ENCODE results near the gene DNAJC22. TPM values are rescaled to one million over a fixed set of nuclear protein-coding genes. Genes with fewer than 3 reads are reported as not detected.
A peak's percentile ranks its signal among the peaks of the same experiment; 100 is the strongest.

DNAJC22 gene
- total RNA-seq, 1 donor from 2014 or later, result 0.26 TPM

DNA sequence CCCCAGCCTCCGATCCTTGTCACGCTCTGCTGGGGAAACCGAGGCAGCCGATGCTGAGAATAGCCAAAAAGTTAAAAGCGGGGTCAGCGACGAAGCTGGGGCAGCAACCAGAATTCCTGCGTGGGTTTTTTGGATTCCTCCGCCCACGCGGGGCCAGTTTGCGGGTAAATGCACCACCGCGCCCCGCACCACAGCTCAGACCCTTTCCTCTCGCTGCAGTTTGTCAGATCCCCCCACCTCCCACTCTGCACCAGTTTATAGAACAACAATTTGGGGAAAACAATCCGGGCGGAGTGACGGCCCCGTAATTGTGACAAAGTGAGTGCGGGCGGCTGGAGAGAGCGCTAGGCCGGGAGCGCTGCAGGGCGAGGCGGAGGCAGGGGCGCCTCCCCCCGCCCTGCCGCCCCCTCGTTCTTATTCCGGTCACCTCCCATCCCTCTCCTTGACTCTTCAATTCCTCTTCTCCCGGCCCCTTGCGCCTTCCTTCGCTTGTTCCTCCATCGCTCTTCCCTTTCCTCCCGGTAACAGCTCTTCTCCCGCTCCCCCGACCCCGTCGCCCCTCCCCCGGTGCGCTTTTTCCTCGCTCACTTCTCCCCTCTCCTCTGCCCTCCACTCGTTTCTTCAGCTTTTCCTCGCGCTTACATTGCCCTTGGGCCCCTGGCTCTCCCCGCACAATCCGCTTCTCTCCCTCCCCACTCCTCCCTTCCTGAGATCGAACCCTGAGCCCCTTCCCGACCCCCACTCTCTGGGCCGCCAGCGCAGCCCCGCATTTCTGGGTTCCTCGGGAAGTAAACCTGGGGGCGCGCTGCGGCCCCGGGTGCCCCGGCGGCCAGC, 646 bp upstream of the DNAJC22 start:
- peak overlapping the region; percentile 34 for H3K4me3 ChIP-seq (ENCODE audit: low read depth, low read length)
- TF ChIP-seq, protein P1, sequence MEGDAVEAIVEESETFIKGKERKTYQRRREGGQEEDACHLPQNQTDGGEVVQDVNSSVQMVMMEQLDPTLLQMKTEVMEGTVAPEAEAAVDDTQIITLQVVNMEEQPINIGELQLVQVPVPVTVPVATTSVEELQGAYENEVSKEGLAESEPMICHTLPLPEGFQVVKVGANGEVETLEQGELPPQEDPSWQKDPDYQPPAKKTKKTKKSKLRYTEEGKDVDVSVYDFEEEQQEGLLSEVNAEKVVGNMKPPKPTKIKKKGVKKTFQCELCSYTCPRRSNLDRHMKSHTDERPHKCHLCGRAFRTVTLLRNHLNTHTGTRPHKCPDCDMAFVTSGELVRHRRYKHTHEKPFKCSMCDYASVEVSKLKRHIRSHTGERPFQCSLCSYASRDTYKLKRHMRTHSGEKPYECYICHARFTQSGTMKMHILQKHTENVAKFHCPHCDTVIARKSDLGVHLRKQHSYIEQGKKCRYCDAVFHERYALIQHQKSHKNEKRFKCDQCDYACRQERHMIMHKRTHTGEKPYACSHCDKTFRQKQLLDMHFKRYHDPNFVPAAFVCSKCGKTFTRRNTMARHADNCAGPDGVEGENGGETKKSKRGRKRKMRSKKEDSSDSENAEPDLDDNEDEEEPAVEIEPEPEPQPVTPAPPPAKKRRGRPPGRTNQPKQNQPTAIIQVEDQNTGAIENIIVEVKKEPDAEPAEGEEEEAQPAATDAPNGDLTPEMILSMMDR (IDR thresholded peaks at IDR 0.05; ENCODE audit: insufficient read depth, low read length, severe bottlenecking), result no peak
- no peak for FAIRE-seq
- DNase-seq (ENCODE audit: low read depth), result no peak
- H3K36me3 ChIP-seq (ENCODE audit: control insufficient read depth, insufficient read depth, low read length), result no peaks in the 10 kb centered on the region
- H3K27me3 ChIP-seq (ENCODE audit: control insufficient read depth, insufficient read depth, low read length), result peaks cover 36% of the 10 kb centered on the region

DNA sequence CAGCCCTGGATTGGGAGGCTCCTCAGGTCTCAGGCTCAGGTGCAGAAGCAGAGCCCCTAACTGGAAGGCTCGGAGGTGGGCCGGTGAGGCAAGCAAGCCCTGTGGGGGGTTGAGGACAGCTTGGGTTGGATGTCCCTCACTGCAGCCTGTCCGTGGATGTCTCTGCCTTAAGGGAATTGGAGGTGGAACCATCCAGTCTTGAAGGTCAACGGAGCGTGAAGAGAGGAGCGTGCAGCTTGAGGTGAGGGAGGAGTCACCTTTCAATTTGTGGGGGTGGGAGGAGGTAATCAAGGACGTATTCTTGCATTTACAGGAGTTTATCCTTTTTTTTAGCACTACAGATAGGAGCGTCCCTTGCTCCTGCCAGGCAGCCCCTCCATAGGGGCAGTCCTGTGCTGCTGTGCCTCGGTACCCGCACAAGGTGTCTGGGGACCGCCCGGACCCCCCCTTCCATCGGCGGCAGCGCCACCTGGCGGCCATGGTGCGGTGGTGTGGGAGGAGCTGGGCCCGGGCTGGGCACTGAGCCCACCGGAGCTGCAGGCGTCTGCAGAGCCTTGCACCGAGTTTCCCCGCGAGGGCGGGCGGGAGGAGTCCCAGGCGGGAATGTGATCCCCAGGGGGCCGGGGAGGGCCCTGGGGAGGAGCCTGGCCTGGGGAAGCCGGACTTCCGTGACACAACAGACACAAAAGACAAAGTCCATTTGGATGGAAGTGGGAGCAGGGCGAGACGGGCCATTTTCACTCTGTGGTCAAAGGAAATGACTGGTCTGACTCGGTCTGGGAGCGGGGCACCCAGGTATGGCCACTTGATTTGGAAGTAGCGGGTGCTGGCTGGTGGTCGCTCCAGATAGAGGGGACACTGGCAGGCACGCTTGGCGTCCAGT, 864 bp downstream of the DNAJC22 start:
- FAIRE-seq (no peak), DNase-seq (ENCODE audit: low read depth) (peak; percentile 15)
- Histone ChIP-seq H3K4me3 (ENCODE audit: low read depth, low read length) (peak overlapping the region; percentile 34), H3K36me3 (ENCODE audit: control insufficient read depth, insufficient read depth, low read length) (no peaks in the 10 kb centered on the region), H3K27me3 (ENCODE audit: control insufficient read depth, insufficient read depth, low read length) (peaks cover 24% of the 10 kb centered on the region)
- TF ChIP-seq, protein P1 (IDR thresholded peaks at IDR 0.05; ENCODE audit: insufficient read depth, low read length, severe bottlenecking), result peak; percentile 90

DNA sequence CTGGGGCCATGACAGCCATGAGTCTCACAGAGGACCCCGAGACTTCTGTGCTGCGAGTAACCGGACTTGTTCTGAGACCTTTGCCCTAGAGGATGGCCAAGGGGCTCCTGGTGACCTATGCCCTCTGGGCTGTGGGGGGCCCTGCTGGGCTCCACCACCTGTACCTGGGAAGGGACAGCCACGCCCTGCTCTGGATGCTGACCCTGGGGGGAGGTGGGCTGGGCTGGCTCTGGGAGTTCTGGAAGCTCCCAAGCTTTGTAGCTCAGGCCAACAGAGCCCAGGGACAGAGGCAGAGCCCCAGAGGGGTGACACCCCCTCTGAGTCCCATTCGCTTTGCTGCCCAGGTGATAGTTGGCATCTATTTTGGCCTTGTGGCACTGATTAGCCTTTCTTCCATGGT, 2.1 kb downstream of the DNAJC22 start:
- no peaks in the 10 kb centered on the region for H3K36me3 ChIP-seq (ENCODE audit: control insufficient read depth, insufficient read depth, low read length)
- peaks cover 15% of the 10 kb centered on the region for H3K27me3 ChIP-seq (ENCODE audit: control insufficient read depth, insufficient read depth, low read length)
- FAIRE-seq, result no peak
- TF ChIP-seq, protein P1 (IDR thresholded peaks at IDR 0.05; ENCODE audit: insufficient read depth, low read length, severe bottlenecking), result no peak
- H3K4me3 ChIP-seq (ENCODE audit: low read depth, low read length), result no peak overlapping the region
- DNase-seq (ENCODE audit: low read depth), result no peak

DNA sequence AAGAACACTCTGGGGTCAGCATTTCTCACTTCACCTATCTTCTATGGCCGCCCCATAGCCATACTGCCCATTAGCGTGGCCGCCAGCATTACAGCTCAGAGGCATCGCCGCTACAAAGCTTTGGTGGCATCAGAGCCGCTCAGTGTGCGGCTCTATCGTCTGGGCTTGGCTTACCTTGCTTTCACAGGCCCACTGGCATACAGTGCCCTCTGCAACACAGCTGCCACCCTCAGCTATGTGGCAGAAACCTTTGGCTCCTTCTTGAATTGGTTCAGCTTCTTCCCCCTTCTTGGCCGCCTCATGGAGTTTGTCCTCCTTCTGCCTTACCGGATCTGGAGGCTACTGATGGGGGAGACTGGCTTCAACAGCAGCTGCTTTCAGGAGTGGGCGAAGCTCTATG, 2.6 kb downstream of the DNAJC22 start:
- Histone ChIP-seq H3K4me3 (ENCODE audit: low read depth, low read length) (no peak overlapping the region), H3K36me3 (ENCODE audit: control insufficient read depth, insufficient read depth, low read length) (no peaks in the 10 kb centered on the region), H3K27me3 (ENCODE audit: control insufficient read depth, insufficient read depth, low read length) (peaks cover 14% of the 10 kb centered on the region)
- FAIRE-seq, result no peak
- no peak for DNase-seq (ENCODE audit: low read depth)
- TF ChIP-seq, protein P1 (IDR thresholded peaks at IDR 0.05; ENCODE audit: insufficient read depth, low read length, severe bottlenecking), result no peak

DNA sequence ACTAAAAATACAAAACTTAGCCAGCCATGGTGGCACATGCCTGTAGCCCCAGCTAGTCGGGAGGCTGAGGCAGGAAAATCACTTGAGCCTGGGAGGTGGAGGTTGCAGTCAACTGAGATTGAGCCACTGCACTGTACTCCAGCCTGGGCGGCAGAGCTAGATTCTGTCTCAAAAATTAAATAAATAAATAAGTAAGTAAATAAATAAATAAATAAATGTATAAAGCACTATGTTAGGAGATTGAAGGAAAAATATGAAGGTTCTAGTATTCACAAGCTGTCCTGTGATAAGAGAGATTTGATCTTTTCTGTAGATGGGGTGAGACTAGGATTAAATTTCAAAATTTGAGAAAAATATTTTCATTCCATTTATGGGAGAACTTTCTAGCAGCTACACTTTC, 5.7 kb downstream of the DNAJC22 start:
- TF ChIP-seq, protein P1 (IDR thresholded peaks at IDR 0.05; ENCODE audit: insufficient read depth, low read length, severe bottlenecking), result no peak
- H3K4me3 ChIP-seq (ENCODE audit: low read depth, low read length), result no peak overlapping the region
- H3K27me3 ChIP-seq (ENCODE audit: control insufficient read depth, insufficient read depth, low read length), result no peaks in the 10 kb centered on the region
- no peak for FAIRE-seq
- H3K36me3 ChIP-seq (ENCODE audit: control insufficient read depth, insufficient read depth, low read length), result no peaks in the 10 kb centered on the region
- no peak for DNase-seq (ENCODE audit: low read depth)
